GM12878 (cell line): Measurements from ENCODE around the gene COL25A1.

ENCODE experiments used
- CHD2 ChIP-seq: IDR thresholded peaks from 2 replicates; pipeline ENCODE4 v1.6.1; 2011; ENCODE audit warnings: low read depth, low read length, improper control_type of control experiment, borderline replicate concordance
- CTCF ChIP-seq, 3 experiments: IDR thresholded peaks in 2 of 3; conservative IDR thresholded peaks in 1 of 3; 2 replicates each; pipeline ENCODE4 v1.5.1; 2011; ENCODE audit warnings: low read depth in 3 of 3, low read length in 3 of 3, mild to moderate bottlenecking in 3 of 3, control low read depth in 2 of 3, moderate library complexity in 2 of 3, inconsistent platforms in 1 of 3, mixed read lengths in 1 of 3; ENCODE audit not compliant: control insufficient read depth in 2 of 3, insufficient read depth in 1 of 3; ENCODE audit errors: extremely low read depth in 1 of 3
- EP300 ChIP-seq, 2 experiments: fragments of 150-350 bp in 1 of 2; IDR thresholded peaks; 2 replicates each; pipeline ENCODE4 v1.6.1; 2011 to 2012; ENCODE audit warnings: low read depth in 2 of 2, low read length in 2 of 2, borderline replicate concordance in 1 of 2, improper control_type of control experiment in 1 of 2, inconsistent platforms in 1 of 2; ENCODE audit not compliant: control insufficient read depth in 1 of 2
- EZH2 ChIP-seq: IDR thresholded peaks from 2 replicates; pipeline ENCODE4 v1.6.1; 2012; ENCODE audit warnings: low read depth, mild to moderate bottlenecking, control low read depth, inconsistent platforms, low read length, borderline replicate concordance; ENCODE audit not compliant: control insufficient read depth
- POLR2A ChIP-seq: IDR thresholded peaks from 2 replicates; pipeline ENCODE4 v1.6.1; 2011; ENCODE audit warnings: low read depth, mild to moderate bottlenecking, low read length
- POLR2AphosphoS5 ChIP-seq: IDR thresholded peaks from 2 replicates; pipeline ENCODE4 v1.6.1; 2011; ENCODE audit warnings: mild to moderate bottlenecking, low read length, inconsistent platforms
- SMARCA5 ChIP-seq: fragments of 450-650 bp; IDR thresholded peaks from 2 replicates; pipeline ENCODE4 v1.6.1; 2017; ENCODE audit warnings: mild to moderate bottlenecking
- ZNF384 ChIP-seq: IDR thresholded peaks from 2 replicates; pipeline ENCODE4 v1.6.1; 2012; ENCODE audit warnings: low read depth, mild to moderate bottlenecking, low read length, improper control_type of control experiment, borderline replicate concordance

- TF ChIP-seq POLR2AphosphoS5 (no peak), EZH2 (no peak), POLR2A (no peak), SMARCA5 (no peak), CTCF (IDR thresholded peaks at IDR 0.05 in 2 of 3, conservative IDR thresholded peaks at IDR 0.05 in 1 of 3; ENCODE audit: control insufficient read depth in 2 of 3, extremely low read depth in 1 of 3, insufficient read depth in 1 of 3, low read depth in 3 of 3, low read length in 3 of 3) (no peak), EP300 (IDR thresholded peaks at IDR 0.05; ENCODE audit: borderline replicate concordance in 1 of 2, control insufficient read depth in 1 of 2, low read depth in 2 of 2, low read length in 2 of 2) (no peak), CHD2 (no peak), ZNF384 (no peak)
These were observed 347.6 kb downstream of the COL25A1 start for GRCh38 chr4:108954880-108955279.
